ENCODE measurements around the gene NKIRAS1.

DNA sequence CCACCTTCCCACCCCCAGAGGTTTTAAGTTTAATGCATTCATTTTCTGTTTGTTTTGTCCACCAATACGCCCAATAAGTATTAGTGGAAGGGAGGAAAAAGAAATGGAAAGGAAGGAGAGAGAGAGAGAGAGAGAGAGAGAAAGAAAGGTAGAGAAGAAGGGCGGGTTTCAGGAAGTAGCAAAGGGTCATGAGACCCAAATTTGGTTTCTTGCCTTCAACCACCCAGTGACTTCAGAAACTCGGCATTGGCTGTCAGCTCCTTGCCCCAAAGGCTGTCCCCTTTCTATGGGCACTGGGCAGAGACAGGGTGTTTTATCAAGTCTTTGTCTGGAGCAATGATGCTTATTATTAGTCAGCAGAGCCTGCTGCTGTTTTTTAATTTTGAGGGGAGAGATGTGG is 14.8 kb upstream of the NKIRAS1 start:
- TF ChIP-seq, protein P1, sequence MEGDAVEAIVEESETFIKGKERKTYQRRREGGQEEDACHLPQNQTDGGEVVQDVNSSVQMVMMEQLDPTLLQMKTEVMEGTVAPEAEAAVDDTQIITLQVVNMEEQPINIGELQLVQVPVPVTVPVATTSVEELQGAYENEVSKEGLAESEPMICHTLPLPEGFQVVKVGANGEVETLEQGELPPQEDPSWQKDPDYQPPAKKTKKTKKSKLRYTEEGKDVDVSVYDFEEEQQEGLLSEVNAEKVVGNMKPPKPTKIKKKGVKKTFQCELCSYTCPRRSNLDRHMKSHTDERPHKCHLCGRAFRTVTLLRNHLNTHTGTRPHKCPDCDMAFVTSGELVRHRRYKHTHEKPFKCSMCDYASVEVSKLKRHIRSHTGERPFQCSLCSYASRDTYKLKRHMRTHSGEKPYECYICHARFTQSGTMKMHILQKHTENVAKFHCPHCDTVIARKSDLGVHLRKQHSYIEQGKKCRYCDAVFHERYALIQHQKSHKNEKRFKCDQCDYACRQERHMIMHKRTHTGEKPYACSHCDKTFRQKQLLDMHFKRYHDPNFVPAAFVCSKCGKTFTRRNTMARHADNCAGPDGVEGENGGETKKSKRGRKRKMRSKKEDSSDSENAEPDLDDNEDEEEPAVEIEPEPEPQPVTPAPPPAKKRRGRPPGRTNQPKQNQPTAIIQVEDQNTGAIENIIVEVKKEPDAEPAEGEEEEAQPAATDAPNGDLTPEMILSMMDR (IDR thresholded peaks at IDR 0.05): no peak
- no peak for TF ChIP-seq EZH2 (IDR thresholded peaks at IDR 0.05; ENCODE audit: borderline replicate concordance, insufficient read depth, low read depth, low read length, poor library complexity, severe bottlenecking)

All from B cell (primary cell).